Stimulated activated memory B cell treated with anti-CD40 and anti-IgM and Interleukin-4, amounts not matched to agents 10 μg/mL and 1 μg/mL and 100 μg/mL, for 72 hours (primary cell): ENCODE results near the gene TENM4.
A peak's percentile ranks its signal among the peaks of the same experiment; 100 is the strongest.

Experiments
- ATAC-seq: fragments of 150-1000 bp; cut with Tn5 transposase; 2 replicates; pipeline ENCODE4 v1.10.0; 2021
- H3K27ac Mint-ChIP-seq: one replicate; pipeline ENCODE4 v1.8.0; 2022; ENCODE audit warnings: mild to moderate bottlenecking, mixed read lengths
- H3K27me3 Mint-ChIP-seq: one replicate; pipeline ENCODE4 v1.8.0; 2022; ENCODE audit warnings: mixed read lengths
- H3K36me3 Mint-ChIP-seq: one replicate; pipeline ENCODE4 v1.8.0; 2022; ENCODE audit warnings: mixed read lengths
- H3K4me1 Mint-ChIP-seq: one replicate; pipeline ENCODE4 v1.8.0; 2022; ENCODE audit warnings: mixed read lengths
- H3K4me3 Mint-ChIP-seq: one replicate; pipeline ENCODE4 v1.8.0; 2022; ENCODE audit warnings: mild to moderate bottlenecking, moderate library complexity, mixed read lengths
- H3K9me3 Mint-ChIP-seq: one replicate; pipeline ENCODE4 v1.8.0; 2022; ENCODE audit warnings: mixed read lengths

TENM4 gene

GRCh38 chr11:78933350-78933749, 507.5 kb downstream of the TENM4 start:
- Mint-ChIP-seq H3K9me3 (no peaks in the 10 kb centered on the region), H3K27ac (no peak overlapping the region), H3K4me1 (no peaks in the 10 kb centered on the region), H3K4me3 (no peak overlapping the region), H3K27me3 (peaks cover 20% of the 10 kb centered on the region), H3K36me3 (no peaks in the 10 kb centered on the region)
- ATAC-seq = no peak

- H3K4me3 Mint-ChIP-seq = no peak overlapping the region
- H3K4me1 Mint-ChIP-seq = no peaks in the 10 kb centered on the region
- no peak overlapping the region for H3K27ac Mint-ChIP-seq
- H3K36me3 Mint-ChIP-seq = no peaks in the 10 kb centered on the region
- H3K9me3 Mint-ChIP-seq = no peaks in the 10 kb centered on the region
- H3K27me3 Mint-ChIP-seq = peaks cover 20% of the 10 kb centered on the region
- no peak for ATAC-seq
Measured at GRCh38 chr11:78932757-78933156, 508.1 kb downstream of the TENM4 start.

DNA sequence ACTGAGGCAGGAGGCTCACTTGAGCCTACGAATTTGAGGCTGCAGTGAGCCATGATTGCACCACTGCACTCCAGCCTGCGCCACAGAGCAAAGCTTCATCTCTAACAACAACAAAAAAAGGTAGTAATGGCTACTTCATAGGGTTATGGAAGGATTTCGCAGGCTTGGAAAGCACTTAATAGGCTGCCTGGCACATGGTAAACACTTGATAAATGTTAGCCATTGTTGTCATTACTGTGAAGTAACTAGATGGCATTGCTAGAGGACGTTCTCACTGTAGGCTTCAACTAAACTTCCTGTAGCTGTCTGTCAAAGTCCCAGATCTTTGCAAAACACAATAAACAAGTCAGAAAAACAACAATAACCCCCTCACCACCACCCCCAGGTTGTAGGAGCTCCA, 508.9 kb downstream of the TENM4 start:
- Mint-ChIP-seq H3K9me3 (no peaks in the 10 kb centered on the region), H3K27me3 (peaks cover 21% of the 10 kb centered on the region), H3K36me3 (no peaks in the 10 kb centered on the region), H3K27ac (no peak overlapping the region), H3K4me1 (no peaks in the 10 kb centered on the region), H3K4me3 (no peak overlapping the region)
- ATAC-seq = no peak

DNA sequence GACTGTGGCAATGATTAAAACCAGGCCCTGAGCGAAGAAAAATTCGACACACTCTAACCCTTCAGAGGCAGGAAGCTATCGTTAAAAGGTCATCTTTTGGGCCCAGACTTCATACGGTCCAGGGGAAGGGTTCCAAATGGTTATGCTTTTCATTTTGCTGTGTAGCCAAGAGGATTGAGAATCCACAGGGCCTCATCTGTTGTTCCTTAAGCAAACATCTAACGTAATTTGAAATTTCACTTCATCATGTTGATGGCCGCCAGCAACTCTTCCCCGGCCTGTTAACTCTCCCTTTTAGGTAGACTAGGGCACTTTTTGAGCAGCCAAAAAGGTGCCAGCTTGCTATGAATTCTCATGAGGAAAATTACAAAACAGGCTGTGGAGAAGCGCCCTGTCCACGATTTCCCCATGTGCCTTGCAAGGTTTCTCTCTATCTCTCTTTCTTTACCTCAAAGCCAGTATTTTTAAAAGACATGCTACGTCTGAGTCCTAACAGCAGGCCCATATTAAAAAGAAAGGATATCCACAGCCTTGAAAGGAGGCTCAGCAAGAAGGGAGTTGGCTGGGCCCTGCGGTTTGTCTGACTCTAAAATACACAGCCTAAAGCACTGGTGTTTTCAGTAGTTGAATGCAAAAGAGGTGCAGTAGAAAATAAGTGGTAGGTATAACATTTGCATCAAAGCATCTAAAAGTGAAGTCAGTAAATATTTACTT, 509.9 kb downstream of the TENM4 start:
- H3K9me3 Mint-ChIP-seq = no peaks in the 10 kb centered on the region
- H3K36me3 Mint-ChIP-seq = no peaks in the 10 kb centered on the region
- H3K27ac Mint-ChIP-seq = no peak overlapping the region
- peaks cover 23% of the 10 kb centered on the region for H3K27me3 Mint-ChIP-seq
- no peaks in the 10 kb centered on the region for H3K4me1 Mint-ChIP-seq
- no peak overlapping the region for H3K4me3 Mint-ChIP-seq
- no peak for ATAC-seq

- no peak for ATAC-seq
- H3K4me1 Mint-ChIP-seq = no peaks in the 10 kb centered on the region
- H3K36me3 Mint-ChIP-seq = no peaks in the 10 kb centered on the region
- H3K27me3 Mint-ChIP-seq = peaks cover 34% of the 10 kb centered on the region
- H3K27ac Mint-ChIP-seq = no peak overlapping the region
- no peaks in the 10 kb centered on the region for H3K9me3 Mint-ChIP-seq
- no peak overlapping the region for H3K4me3 Mint-ChIP-seq
Measured at GRCh38 chr11:78929906-78930220, 511.0 kb downstream of the TENM4 start.

GRCh38 chr11:78929207-78929905, 511.5 kb downstream of the TENM4 start:
- Mint-ChIP-seq H3K4me3 (no peak overlapping the region), H3K27ac (no peak overlapping the region), H3K4me1 (no peaks in the 10 kb centered on the region), H3K27me3 (peaks cover 38% of the 10 kb centered on the region), H3K36me3 (no peaks in the 10 kb centered on the region), H3K9me3 (no peaks in the 10 kb centered on the region)
- ATAC-seq = no peak

DNA sequence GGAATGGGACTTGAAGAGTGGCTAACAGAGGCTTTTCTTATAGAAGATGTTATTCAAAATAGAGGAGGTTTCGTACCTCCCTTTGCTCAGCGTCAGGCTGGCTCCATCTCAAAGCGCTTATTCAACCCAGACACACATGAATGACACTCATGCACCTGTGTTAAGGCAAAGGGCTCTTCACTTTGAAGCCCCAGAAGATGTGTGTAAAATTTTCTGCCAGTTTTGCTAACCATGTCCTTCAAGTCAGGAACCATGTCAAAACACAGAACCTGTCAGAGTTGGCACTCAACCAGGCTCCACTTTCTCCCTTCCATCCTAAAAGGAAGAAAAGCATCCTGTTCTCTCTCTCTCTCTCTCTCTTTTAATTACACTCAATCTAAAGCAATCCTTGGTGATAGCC, 513.3 kb downstream of the TENM4 start:
- ATAC-seq = no peak
- Mint-ChIP-seq H3K4me1 (no peaks in the 10 kb centered on the region), H3K36me3 (no peaks in the 10 kb centered on the region), H3K4me3 (no peak overlapping the region), H3K27ac (no peak overlapping the region), H3K9me3 (no peaks in the 10 kb centered on the region), H3K27me3 (peaks cover 38% of the 10 kb centered on the region)

GRCh38 chr11:78926633-78927338, 514.0 kb downstream of the TENM4 start:
- no peak for ATAC-seq
- H3K27me3 Mint-ChIP-seq = peaks cover 38% of the 10 kb centered on the region
- no peak overlapping the region for H3K4me3 Mint-ChIP-seq
- no peaks in the 10 kb centered on the region for H3K36me3 Mint-ChIP-seq
- H3K27ac Mint-ChIP-seq = no peak overlapping the region
- no peaks in the 10 kb centered on the region for H3K9me3 Mint-ChIP-seq
- H3K4me1 Mint-ChIP-seq = no peaks in the 10 kb centered on the region

GRCh38 chr11:78925387-78925786, 515.4 kb downstream of the TENM4 start:
- Mint-ChIP-seq H3K4me3 (no peak overlapping the region), H3K27me3 (peaks cover 38% of the 10 kb centered on the region), H3K27ac (no peak overlapping the region), H3K4me1 (no peaks in the 10 kb centered on the region), H3K36me3 (no peaks in the 10 kb centered on the region), H3K9me3 (no peaks in the 10 kb centered on the region)
- ATAC-seq = no peak

- Mint-ChIP-seq H3K27me3 (peaks cover 31% of the 10 kb centered on the region), H3K4me1 (no peaks in the 10 kb centered on the region), H3K9me3 (no peaks in the 10 kb centered on the region), H3K27ac (no peak overlapping the region), H3K36me3 (no peaks in the 10 kb centered on the region), H3K4me3 (no peak overlapping the region)
- no peak for ATAC-seq
Measured at GRCh38 chr11:78922859-78923625, 517.8 kb downstream of the TENM4 start.

- Mint-ChIP-seq H3K36me3 (no peaks in the 10 kb centered on the region), H3K4me3 (no peak overlapping the region), H3K27me3 (peaks cover 23% of the 10 kb centered on the region), H3K27ac (no peak overlapping the region), H3K4me1 (no peaks in the 10 kb centered on the region), H3K9me3 (no peaks in the 10 kb centered on the region)
- peak; percentile 25 for ATAC-seq
Measured at GRCh38 chr11:78921509-78921908, 519.3 kb downstream of the TENM4 start.

- H3K4me1 Mint-ChIP-seq = no peaks in the 10 kb centered on the region
- no peak for ATAC-seq
- H3K27me3 Mint-ChIP-seq = peaks cover 15% of the 10 kb centered on the region
- H3K27ac Mint-ChIP-seq = no peak overlapping the region
- no peak overlapping the region for H3K4me3 Mint-ChIP-seq
- no peaks in the 10 kb centered on the region for H3K36me3 Mint-ChIP-seq
- H3K9me3 Mint-ChIP-seq = peaks cover under 1% of the 10 kb centered on the region
Measured at GRCh38 chr11:78920329-78920728, 520.5 kb downstream of the TENM4 start.

DNA sequence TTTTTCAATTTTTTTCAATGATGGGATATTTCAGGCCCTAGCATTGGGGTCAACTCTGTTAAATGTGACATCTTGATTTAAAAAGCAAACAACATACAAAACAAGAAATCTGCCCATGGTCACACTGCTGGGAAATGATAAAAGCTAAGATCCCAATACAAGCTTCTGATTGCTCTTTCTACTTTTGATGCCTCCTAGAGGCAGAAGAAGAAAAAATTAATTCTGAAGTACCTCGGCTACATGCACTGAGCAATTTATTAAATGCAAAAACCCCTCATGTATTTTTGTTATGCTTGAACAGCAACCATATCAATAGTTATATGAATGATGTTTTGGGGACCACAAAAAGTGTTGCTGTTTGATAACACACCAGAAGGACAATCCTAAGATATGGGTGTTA, 524.1 kb downstream of the TENM4 start:
- no peak for ATAC-seq
- peaks cover 4% of the 10 kb centered on the region for H3K9me3 Mint-ChIP-seq
- H3K4me3 Mint-ChIP-seq = no peak overlapping the region
- H3K36me3 Mint-ChIP-seq = no peaks in the 10 kb centered on the region
- H3K27me3 Mint-ChIP-seq = peaks cover 10% of the 10 kb centered on the region
- no peaks in the 10 kb centered on the region for H3K4me1 Mint-ChIP-seq
- no peak overlapping the region for H3K27ac Mint-ChIP-seq

DNA sequence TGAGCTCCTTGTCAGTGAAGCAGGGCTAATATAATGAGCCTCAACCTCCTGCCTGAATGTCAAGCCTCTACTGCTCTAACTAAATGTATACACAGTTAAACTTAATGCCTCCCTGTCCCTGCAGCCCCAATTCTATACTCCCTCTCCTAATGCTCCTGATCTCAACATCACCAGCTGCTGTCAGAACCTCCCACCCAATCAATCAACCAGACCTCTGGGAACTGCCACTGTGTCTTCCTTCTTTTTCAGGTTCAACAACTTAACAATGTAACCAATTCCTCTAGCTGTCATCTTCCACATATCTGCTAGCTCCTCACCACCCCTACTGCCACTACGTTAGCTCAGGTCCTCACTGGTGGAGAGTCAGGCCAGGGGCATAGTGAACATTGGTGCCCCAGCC, 526.3 kb downstream of the TENM4 start:
- ATAC-seq = no peak
- H3K4me1 Mint-ChIP-seq = no peaks in the 10 kb centered on the region
- no peak overlapping the region for H3K4me3 Mint-ChIP-seq
- H3K36me3 Mint-ChIP-seq = no peaks in the 10 kb centered on the region
- no peak overlapping the region for H3K27ac Mint-ChIP-seq
- peaks cover 8% of the 10 kb centered on the region for H3K27me3 Mint-ChIP-seq
- peaks cover 4% of the 10 kb centered on the region for H3K9me3 Mint-ChIP-seq

- Mint-ChIP-seq H3K4me3 (no peak overlapping the region), H3K27me3 (peaks cover 8% of the 10 kb centered on the region), H3K9me3 (peaks cover 4% of the 10 kb centered on the region), H3K27ac (no peak overlapping the region), H3K4me1 (no peaks in the 10 kb centered on the region), H3K36me3 (no peaks in the 10 kb centered on the region)
- no peak for ATAC-seq
Measured at GRCh38 chr11:78912778-78913177, 528.1 kb downstream of the TENM4 start.
